ENCODE data around the gene ENTPD1.
"Not testable (repeated sequence)": the region's sequence is repeated elsewhere in the genome, so short reads cannot be mapped to it uniquely, and the experiment has no call there.

Gene ENTPD1

GRCh38 chr10:95798096-95798855 lies 42.3 kb downstream of the ENTPD1 start:
- no peak for DNase-seq

DNA sequence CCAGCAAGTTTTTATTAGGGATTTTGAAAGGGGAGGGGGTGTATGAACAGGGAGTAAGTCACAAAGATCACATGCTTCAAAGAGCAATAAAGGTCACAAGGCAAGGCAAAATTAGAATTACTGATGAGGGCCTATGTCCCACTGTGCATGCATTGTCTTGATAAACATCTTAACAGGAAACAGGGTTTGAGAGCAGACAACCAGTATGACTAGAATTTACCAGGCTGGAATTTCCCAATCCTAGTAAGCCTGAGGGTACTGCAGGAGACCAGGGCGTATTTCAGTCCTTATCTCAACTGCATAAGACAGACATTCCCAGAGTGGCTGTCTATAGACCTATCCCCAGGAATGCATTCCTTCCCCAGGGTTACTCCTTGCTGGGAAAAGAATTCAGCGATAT lies 44.3 kb downstream of the ENTPD1 start:
- not testable (repeated sequence) for DNase-seq

GRCh38 chr10:95806687-95807380 lies 50.9 kb downstream of the ENTPD1 start:
- DNase-seq: not testable (repeated sequence)

- DNase-seq: not testable (repeated sequence)
These were observed 52.8 kb downstream of the ENTPD1 start for GRCh38 chr10:95808705-95809308.

GRCh38 chr10:95809370-95810197 lies 53.6 kb downstream of the ENTPD1 start:
- no peak for DNase-seq

DNA sequence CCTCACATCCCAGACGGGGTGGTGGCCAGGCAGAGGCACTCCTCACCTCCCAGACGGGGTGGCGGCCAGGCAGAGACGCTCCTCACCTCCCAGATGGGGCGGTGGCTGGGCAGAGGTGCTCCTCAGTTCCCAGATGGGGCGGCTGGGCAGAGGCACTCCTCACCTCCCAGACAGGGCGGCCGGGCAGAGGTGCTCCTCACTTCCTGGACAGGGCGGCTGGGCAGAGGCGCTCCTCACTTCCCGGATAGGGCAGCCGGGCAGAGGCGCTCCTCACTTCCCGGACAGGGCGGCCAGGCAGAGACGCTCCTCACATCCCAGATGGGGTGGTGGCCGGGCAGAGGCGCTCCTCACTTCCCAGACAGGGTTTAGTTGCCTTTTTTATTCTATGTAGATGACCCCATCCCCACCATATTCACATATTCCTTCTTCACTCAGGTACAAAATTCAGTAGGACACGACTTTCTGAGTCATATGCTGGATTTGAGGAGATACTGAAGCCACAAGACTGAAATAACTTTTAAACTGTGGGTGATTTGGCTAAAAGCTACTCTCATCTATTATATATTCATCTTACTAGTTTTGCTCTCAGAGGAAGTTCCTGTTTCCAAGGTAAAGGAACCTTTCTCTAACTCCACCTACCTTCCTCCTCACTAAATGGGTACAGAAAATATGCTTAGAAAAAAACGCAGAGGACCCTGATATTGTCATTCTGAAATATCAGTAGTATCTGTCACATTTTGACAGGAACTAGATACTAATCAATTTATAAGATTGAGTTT lies 54.4 kb downstream of the ENTPD1 start:
- DNase-seq: no peak

DNA sequence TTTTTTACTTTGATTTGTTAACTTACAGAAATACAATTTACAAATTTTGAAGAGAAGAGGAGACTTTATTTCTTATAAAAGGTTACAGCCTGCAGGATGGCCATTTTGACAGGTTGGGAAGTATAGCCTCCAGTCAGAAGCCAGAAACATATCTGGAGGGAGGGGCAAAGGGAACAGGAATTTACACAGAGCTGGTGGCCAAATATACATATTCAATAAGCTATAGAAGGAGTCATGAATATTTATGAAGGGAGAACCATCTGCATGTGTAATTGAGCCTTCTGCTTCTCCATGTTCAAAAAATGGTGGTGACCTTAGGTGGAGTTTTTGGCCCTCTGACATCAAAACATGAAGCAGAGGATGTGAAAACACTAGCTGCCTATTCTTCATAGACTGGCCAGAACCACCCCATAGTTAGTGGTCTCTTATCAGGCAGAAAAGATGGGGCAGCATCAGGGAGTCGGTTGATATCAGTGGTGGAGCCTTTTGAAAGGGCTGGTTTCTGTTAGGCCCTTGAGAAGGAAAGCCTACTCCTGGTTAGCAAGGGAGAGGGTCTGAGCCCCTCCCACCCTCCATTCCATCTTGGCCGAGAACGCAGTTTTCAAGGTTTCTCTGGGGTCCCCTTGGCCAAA lies 57.2 kb downstream of the ENTPD1 start:
- DNase-seq: no peak

DNA sequence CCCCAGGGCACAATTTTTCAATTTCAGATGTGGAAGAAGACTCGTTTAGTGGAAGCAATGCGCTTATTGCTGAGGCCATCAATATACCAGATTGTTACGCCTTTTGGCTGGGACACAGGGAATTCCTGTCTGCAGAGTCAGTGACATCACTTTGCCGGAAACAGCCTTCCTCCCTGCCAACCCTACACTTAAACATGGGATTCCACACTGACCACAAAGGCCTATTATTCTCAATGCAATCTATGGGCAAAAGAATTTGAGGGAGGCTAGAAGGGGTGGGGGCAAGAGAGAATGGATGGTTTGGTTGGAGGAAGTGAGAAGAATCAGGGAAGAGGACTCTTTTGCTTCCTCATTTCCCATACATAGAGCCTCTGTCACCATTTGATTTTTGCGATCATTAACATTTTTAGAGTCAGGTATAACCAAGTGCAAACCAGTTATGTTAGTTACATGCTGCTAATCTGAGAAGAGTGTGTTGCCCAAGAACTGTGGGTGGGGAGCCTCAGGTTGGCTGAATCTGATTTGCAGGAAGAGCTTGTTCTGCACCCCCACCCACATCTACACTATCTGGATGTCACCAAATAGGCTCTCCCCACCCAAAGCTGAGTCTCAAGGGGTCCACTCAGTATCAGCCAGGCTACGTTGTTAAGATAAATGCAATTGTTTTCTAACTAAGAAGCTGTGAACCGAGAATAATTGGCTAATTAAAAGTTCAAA lies 58.2 kb downstream of the ENTPD1 start:
- DNase-seq: peak; percentile 61

- DNase-seq: no peak
These were observed 59.2 kb downstream of the ENTPD1 start for GRCh38 chr10:95815133-95815532.

GRCh38 chr10:95815701-95816240 lies 59.8 kb downstream of the ENTPD1 start:
- no peak for DNase-seq

- DNase-seq: no peak
These were observed 62.0 kb downstream of the ENTPD1 start for GRCh38 chr10:95818010-95818409.

DNA sequence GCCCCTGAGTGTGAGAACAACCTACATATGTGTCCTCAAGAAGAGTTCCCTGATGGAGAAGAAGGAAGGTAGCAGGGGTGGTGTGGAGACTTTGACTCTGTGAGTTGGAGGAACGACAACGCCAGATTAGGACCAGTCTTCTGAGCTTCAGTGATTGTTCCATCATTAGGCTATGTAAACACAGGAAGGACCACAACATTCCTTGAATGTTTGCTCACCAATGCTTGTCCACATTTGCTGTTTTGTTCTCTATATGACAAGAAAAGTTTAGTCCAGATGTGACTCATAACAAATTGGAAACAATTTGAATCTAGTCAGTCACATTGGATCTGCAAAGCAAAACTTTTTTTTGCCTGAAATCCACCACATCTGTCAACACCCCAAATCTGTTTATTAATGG lies 62.7 kb downstream of the ENTPD1 start:
- peak; percentile 13 for DNase-seq

- no peak for DNase-seq
These were observed 63.8 kb downstream of the ENTPD1 start for GRCh38 chr10:95819620-95820329.

DNA sequence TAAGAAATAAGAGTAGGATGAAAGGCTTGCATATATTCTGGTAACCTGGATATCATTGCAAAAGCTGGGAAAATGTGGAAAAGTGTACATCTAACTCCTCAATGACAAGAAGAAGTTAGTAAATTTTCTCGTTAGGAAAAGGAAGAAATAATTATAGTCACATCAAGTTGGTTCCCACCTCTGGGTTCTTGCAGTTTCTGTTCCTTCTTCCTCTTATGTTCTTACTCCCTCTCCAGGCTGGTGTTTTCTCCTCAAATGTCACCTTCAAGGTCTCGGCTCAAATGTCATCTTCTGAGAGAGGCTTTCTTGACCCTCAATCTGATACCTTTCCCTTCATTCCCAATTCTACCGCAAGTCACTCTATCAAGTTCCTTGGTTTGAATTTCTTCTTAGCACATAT lies 64.4 kb downstream of the ENTPD1 start:
- no peak for DNase-seq

- DNase-seq: no peak
These were observed 65.8 kb downstream of the ENTPD1 start for GRCh38 chr10:95821720-95822119.

GRCh38 chr10:95830044-95830443 lies 74.1 kb downstream of the ENTPD1 start:
- no peak for DNase-seq

GRCh38 chr10:95831076-95831475 lies 75.1 kb downstream of the ENTPD1 start:
- DNase-seq: no peak

DNA sequence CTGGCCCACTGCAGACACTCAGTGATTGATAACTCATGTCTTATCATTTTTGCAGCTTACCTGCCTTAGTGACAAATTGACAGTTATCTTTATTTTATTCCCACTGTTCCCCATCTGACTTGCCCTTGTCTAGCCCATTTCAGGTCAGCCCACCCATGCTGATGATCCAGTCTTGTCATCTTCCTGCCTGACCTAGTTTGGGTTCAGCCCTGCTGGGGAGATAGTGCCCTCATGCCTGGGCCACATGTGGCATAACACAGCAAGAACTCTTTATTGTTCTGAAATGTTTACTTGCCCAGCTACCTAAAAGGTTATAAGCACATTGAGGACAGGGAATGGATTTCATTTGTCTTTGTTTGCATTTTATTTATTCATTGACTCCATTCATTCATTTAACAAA lies 75.6 kb downstream of the ENTPD1 start:
- DNase-seq: no peak

GRCh38 chr10:95832216-95833041 lies 76.5 kb downstream of the ENTPD1 start:
- no peak for DNase-seq
